ENCODE measurements around the gene NUP107. TPM values are rescaled to one million over a fixed set of nuclear protein-coding genes. Genes with fewer than 3 reads are reported as not detected.

The NUP107 gene
- total RNA-seq, 1 donor from 2014 or later = 22.7 TPM

DNA sequence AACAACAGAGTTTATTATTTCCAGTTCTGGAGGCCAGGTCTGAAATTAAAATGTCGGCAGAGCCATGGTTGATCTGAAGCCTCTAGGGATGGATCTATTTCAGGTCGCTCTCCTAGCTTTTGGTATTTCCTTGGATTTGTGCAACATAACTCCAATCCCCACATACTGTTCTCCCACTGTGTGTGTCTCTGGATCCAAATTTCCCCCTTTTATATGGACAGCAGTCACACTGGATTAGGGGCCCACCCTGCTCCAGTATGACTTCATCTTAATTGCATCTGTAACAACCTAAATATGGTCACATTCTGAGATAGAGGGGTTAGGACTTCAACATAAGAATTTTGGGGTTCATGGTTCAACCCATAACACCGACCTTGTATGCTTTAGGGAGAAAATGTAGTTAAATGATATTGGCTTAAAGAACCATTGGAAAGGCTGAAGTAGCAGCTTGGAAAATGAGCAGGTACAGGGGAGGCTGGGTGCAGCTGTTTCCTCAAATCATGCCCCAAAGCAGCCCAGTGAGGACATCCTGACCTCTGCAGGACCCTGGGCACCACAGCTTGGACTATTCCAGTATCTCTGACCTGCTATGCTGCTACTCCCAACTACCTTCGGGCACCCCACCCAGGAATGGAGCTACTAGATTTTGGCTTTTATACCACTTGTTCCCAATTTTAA is 107.3 kb downstream of the NUP107 start:
- intact Hi-C loops (cut with DNase I) = no loop called here
- no peak overlapping the region for H3K27ac ChIP-seq
- TF ChIP-seq, protein P1, sequence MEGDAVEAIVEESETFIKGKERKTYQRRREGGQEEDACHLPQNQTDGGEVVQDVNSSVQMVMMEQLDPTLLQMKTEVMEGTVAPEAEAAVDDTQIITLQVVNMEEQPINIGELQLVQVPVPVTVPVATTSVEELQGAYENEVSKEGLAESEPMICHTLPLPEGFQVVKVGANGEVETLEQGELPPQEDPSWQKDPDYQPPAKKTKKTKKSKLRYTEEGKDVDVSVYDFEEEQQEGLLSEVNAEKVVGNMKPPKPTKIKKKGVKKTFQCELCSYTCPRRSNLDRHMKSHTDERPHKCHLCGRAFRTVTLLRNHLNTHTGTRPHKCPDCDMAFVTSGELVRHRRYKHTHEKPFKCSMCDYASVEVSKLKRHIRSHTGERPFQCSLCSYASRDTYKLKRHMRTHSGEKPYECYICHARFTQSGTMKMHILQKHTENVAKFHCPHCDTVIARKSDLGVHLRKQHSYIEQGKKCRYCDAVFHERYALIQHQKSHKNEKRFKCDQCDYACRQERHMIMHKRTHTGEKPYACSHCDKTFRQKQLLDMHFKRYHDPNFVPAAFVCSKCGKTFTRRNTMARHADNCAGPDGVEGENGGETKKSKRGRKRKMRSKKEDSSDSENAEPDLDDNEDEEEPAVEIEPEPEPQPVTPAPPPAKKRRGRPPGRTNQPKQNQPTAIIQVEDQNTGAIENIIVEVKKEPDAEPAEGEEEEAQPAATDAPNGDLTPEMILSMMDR (IDR thresholded peaks at IDR 0.05) = no peak
- ATAC-seq (no peak), DNase-seq (no peak)
- H3K36me3 ChIP-seq = no peaks in the 10 kb centered on the region
- no peaks in the 10 kb centered on the region for H3K4me1 ChIP-seq
- H3K4me3 ChIP-seq = no peak overlapping the region
- H3K27me3 ChIP-seq = no peaks in the 10 kb centered on the region
- H3K9me3 ChIP-seq = no peaks in the 10 kb centered on the region

DNA sequence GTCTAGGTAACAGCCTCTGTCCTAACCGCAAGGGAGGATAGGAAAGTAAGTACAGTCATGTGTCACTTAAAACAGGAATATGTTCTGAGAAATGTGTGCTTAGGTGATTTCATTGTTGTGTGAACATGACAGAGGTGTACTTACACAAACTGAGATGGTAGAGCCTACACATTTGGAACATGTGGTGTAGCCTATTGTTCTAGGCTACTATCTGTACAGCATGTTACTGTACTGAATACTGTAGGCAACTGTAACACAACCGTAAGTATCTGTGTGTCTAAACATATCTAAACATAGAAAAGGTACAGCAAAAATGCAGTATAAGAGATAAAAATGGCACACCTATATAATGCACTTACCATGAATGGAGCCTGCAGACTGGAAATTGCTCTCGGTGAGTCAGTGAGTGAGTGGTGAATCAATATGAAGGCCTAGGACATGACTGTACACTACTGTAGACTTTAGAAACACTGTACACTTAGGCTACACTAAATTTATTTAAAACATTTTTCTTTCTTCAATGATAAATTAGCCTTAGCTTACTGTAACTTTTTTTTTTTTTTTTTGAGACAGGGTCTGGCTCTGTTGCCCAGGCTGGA is 108.0 kb downstream of the NUP107 start:
- Histone ChIP-seq H3K9me3 (no peaks in the 10 kb centered on the region), H3K36me3 (no peaks in the 10 kb centered on the region), H3K27ac (no peak overlapping the region), H3K4me3 (no peak overlapping the region), H3K27me3 (no peaks in the 10 kb centered on the region), H3K4me1 (no peaks in the 10 kb centered on the region)
- TF ChIP-seq, protein P1 (IDR thresholded peaks at IDR 0.05) = no peak
- ATAC-seq (no peak), DNase-seq (no peak)
- intact Hi-C loops (cut with DNase I) = no loop called here

Other genes with a start within 250 kb of the NUP107 start
- 158 TPM for gene RAP1B, start 76.1 kb upstream of the NUP107 start, total RNA-seq
- 12.2 TPM for gene SLC35E3, start 59.2 kb downstream of the NUP107 start, total RNA-seq
- gene MDM2, start 121.2 kb downstream of the NUP107 start, total RNA-seq = 198 TPM
- 165 TPM for gene CPM, start 246.2 kb downstream of the NUP107 start, total RNA-seq